ENCODE measurements around the gene SCRN2.

SCRN2 gene

GRCh38 chr17:47873200-47874090 lies 32.4 kb upstream of the SCRN2 start:
- intact Hi-C loops (cut with DNase I) = no loop called here
- DNase-seq = no peak

- intact Hi-C loops (cut with DNase I) = no loop called here
Measured at GRCh38 chr17:47872651-47873161, 31.6 kb upstream of the SCRN2 start.

GRCh38 chr17:47872019-47872650 lies 31.1 kb upstream of the SCRN2 start:
- intact Hi-C loops (cut with DNase I) = no loop called here
- DNase-seq = no peak

More at GRCh38 chr17:47872651-47873161, 31.6 kb upstream of the SCRN2 start:
- no peak for DNase-seq

- intact Hi-C loops (cut with DNase I) = no loop called here
- no peak for DNase-seq
Measured at GRCh38 chr17:47871048-47871447, 30.0 kb upstream of the SCRN2 start.

GRCh38 chr17:47870056-47870455 lies 29.0 kb upstream of the SCRN2 start:
- intact Hi-C loops (cut with DNase I) = no loop called here
- DNase-seq = no peak

GRCh38 chr17:47869114-47869513 lies 28.0 kb upstream of the SCRN2 start:
- intact Hi-C loops (cut with DNase I) = no loop called here

GRCh38 chr17:47867813-47868533 lies 26.9 kb upstream of the SCRN2 start:
- intact Hi-C loops (cut with DNase I) = no loop called here
- DNase-seq = no peak

More at GRCh38 chr17:47869114-47869513, 28.0 kb upstream of the SCRN2 start:
- no peak for DNase-seq

- intact Hi-C loops (cut with DNase I) = no loop called here
- DNase-seq = no peak
Measured at GRCh38 chr17:47866941-47867340, 25.9 kb upstream of the SCRN2 start.

- intact Hi-C loops (cut with DNase I) = no loop called here
- DNase-seq = no peak
Measured at GRCh38 chr17:47864791-47865216, 23.7 kb upstream of the SCRN2 start.

- DNase-seq = no peak
- intact Hi-C loops (cut with DNase I) = no loop called here
Measured at GRCh38 chr17:47862621-47863440, 21.8 kb upstream of the SCRN2 start.

GRCh38 chr17:47860386-47860785 lies 19.3 kb upstream of the SCRN2 start:
- intact Hi-C loops (cut with DNase I) = no loop called here
- no peak for DNase-seq

- no peak for DNase-seq
- intact Hi-C loops (cut with DNase I) = no loop called here
Measured at GRCh38 chr17:47857551-47858455, 16.7 kb upstream of the SCRN2 start.

GRCh38 chr17:47856830-47857229 lies 15.8 kb upstream of the SCRN2 start:
- intact Hi-C loops (cut with DNase I) = no loop called here
- no peak for DNase-seq

- intact Hi-C loops (cut with DNase I) = no loop called here
- DNase-seq = no peak
Measured at GRCh38 chr17:47855737-47856136, 14.7 kb upstream of the SCRN2 start.

GRCh38 chr17:47853616-47854015 lies 12.5 kb upstream of the SCRN2 start:
- intact Hi-C loops (cut with DNase I) = no loop called here
- DNase-seq = no peak

GRCh38 chr17:47852113-47852949 lies 11.3 kb upstream of the SCRN2 start:
- DNase-seq = peak in 1 of 42 donors; percentile 3
- intact Hi-C loops (cut with DNase I) = no loop called here

GRCh38 chr17:47851764-47852112 lies 10.7 kb upstream of the SCRN2 start:
- intact Hi-C loops (cut with DNase I) = no loop called here
- DNase-seq = no peak
